G401 (cell line): Measurements from ENCODE around the gene KIRREL2. TPM values are rescaled to one million over a fixed set of nuclear protein-coding genes. Genes with fewer than 3 reads are reported as not detected.

Experiments used
- DNase-seq: peaks from one replicate; pipeline ENCODE4 v3.0.0-alpha.2; 2015; ENCODE audit warnings: low spot score
- in situ Hi-C: cut with HindIII; loops from 2 replicates; pipeline ENCODE4 v1.10.0; 2016; ENCODE audit warnings: low sequenced_read_pairs, mixed read lengths
- total RNA-seq: library from RNA; depleted of rRNA; stranded (reverse); fragments of >200 nt; shearing (Covaris generic); gene quantifications from 2 replicates; pipeline ENCODE4 v1.2.3, GENCODE V29; 2014

The KIRREL2 gene
- total RNA-seq, 1 experiment from 2014 or later = 5.2 TPM

- in situ Hi-C loops = no loop called here
- no peak for DNase-seq
These were observed 12.8 kb upstream of the KIRREL2 start for GRCh38 chr19:35843676-35844481.

- no peak for DNase-seq
- in situ Hi-C loops = no loop called here
These were observed 12.1 kb upstream of the KIRREL2 start for GRCh38 chr19:35844482-35845214.

GRCh38 chr19:35845215-35846037 is 11.3 kb upstream of the KIRREL2 start:
- no peak for DNase-seq
- in situ Hi-C loops = no loop called here

GRCh38 chr19:35846038-35846668 is 10.6 kb upstream of the KIRREL2 start:
- DNase-seq = no peak
- in situ Hi-C loops = no loop called here

GRCh38 chr19:35847911-35848310 is 8.8 kb upstream of the KIRREL2 start:
- in situ Hi-C loops = no loop called here
- no peak for DNase-seq

- in situ Hi-C loops = no loop called here
- DNase-seq = no peak
These were observed 8.2 kb upstream of the KIRREL2 start for GRCh38 chr19:35848486-35848885.

- in situ Hi-C loops = no loop called here
- DNase-seq = no peak
These were observed 7.7 kb upstream of the KIRREL2 start for GRCh38 chr19:35848919-35849505.

GRCh38 chr19:35851213-35852028 is 5.3 kb upstream of the KIRREL2 start:
- DNase-seq = no peak
- in situ Hi-C loops = loop anchor here (5.0 kb wide), 1 partner anchor 51 kb away; the partner anchor contains the start of genes HCST and NFKBID

- DNase-seq = no peak
- in situ Hi-C loops = loop anchor here (5.0 kb wide), 1 partner anchor 50 kb away; the partner anchor contains the start of genes HCST and NFKBID
These were observed 4.5 kb upstream of the KIRREL2 start, which contains the start of gene NPHS1 for GRCh38 chr19:35852029-35852780. Gene NPHS1, minus strand, starts transcription at chr19:35852504. Its CDS starts 667 bp downstream, at chr19:35851837.

GRCh38 chr19:35853038-35853756 is 3.5 kb upstream of the KIRREL2 start:
- in situ Hi-C loops = loop anchor here (5.0 kb wide), 1 partner anchor 49 kb away; the partner anchor contains the start of genes HCST and NFKBID
- no peak for DNase-seq

- in situ Hi-C loops = no loop called here
- no peak for DNase-seq
These were observed 1.6 kb downstream of the KIRREL2 start for GRCh38 chr19:35858311-35858710.

GRCh38 chr19:35859414-35859813 is 2.7 kb downstream of the KIRREL2 start:
- DNase-seq = no peak
- in situ Hi-C loops = no loop called here

GRCh38 chr19:35860436-35860817 is 3.7 kb downstream of the KIRREL2 start:
- DNase-seq = no peak
- in situ Hi-C loops = no loop called here

- in situ Hi-C loops = no loop called here
- DNase-seq = no peak
These were observed 4.3 kb downstream of the KIRREL2 start for GRCh38 chr19:35860818-35861639.

GRCh38 chr19:35861640-35862160 is 5.0 kb downstream of the KIRREL2 start:
- DNase-seq = no peak
- in situ Hi-C loops = no loop called here
